ENCODE results near the gene PARP11. TPM values are rescaled to one million over a fixed set of nuclear protein-coding genes. Genes with fewer than 3 reads are reported as not detected.

Gene PARP11
- total RNA-seq, 1 experiment from 2014 or later, result 11.3 TPM

DNA sequence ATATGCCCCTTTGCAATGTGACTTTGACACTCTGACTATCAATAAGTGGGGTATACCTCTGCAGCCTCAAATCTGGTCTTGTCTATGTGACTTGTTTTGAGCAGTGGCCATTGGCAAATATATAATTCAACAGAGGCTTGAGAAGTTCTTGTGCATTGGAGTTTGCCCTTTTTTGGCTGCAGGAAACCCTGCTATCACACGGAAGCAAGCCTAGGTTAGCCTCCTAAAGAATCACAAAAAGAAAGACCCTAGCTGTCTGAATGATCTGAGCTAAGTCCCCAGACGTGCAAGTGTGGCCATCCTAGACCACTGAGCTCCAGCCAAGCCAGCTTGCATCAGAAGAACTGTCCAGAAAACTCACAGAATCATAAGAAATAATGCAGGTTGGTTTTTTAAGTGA lies 31.8 kb upstream of the PARP11 start:
- H2AFZ ChIP-seq (ENCODE audit: low read length), result no peak overlapping the region
- WGBS (ENCODE audit: extremely low coverage, insufficient read length, low lambda C conversion rate), result no CpG with 5 or more reads among the region's 2 CpGs
- peaks cover 0 to 2% (median 0%) of the 10 kb centered on the region in 3 experiments; a peak in 2 of 7 replicates for H3K36me3 Mint-ChIP-seq (ENCODE audit: insufficient read depth in 1 of 3, low read depth in 3 of 3)
- no peak overlapping the region for H2BK12ac ChIP-seq (ENCODE audit: insufficient read length, low read depth, low read length)
- no peak overlapping the region for H2BK15ac ChIP-seq (ENCODE audit: low read depth, low read length)
- no peaks in the 10 kb centered on the region for H4K20me1 ChIP-seq (ENCODE audit: control insufficient read depth, insufficient read depth, insufficient read length)
- no peak overlapping the region for H3K56ac ChIP-seq (ENCODE audit: insufficient read length, low read depth, low read length)
- H2BK20ac ChIP-seq (ENCODE audit: low read depth, low read length, poor library complexity, severe bottlenecking), result no peak overlapping the region
- no peak overlapping the region for H3K4ac ChIP-seq (ENCODE audit: low read depth, low read length)
- H2AK5ac ChIP-seq (ENCODE audit: insufficient read length, low read length), result no peak overlapping the region
- H3K23me2 ChIP-seq (ENCODE audit: insufficient read length, low read depth, low read length, poor library complexity, severe bottlenecking), result no peaks in the 10 kb centered on the region
- no peak overlapping the region for H4K91ac ChIP-seq (ENCODE audit: insufficient read length, low read depth, low read length)
- no peaks in the 10 kb centered on the region for H3K79me1 ChIP-seq (ENCODE audit: insufficient read depth, low read depth, low read length, poor library complexity, severe bottlenecking)
- no peak overlapping the region for H2BK5ac ChIP-seq (ENCODE audit: insufficient read length, low read length)
- no peak overlapping the region for H4K8ac ChIP-seq (replicated peaks; ENCODE audit: insufficient read length, low read depth, low read length)
- H3K9me3 ChIP-seq (ENCODE audit: control insufficient read depth, low read depth, low read length), result no peaks in the 10 kb centered on the region
- H3K4me1 Mint-ChIP-seq, result peaks cover 7 to 11% of the 10 kb centered on the region in 2 experiments
- H3K79me2 ChIP-seq (ENCODE audit: insufficient read depth, low read length), result no peaks in the 10 kb centered on the region
- no peak overlapping the region for H3K9ac ChIP-seq (ENCODE audit: extremely low read depth, insufficient read length, low read length)
- H3K27ac ChIP-seq (ENCODE audit: insufficient read length, low read depth, low read length), result no peak overlapping the region
- H3K27me3 ChIP-seq (ENCODE audit: insufficient read depth, low read length), result no peaks in the 10 kb centered on the region
- H3K14ac ChIP-seq (ENCODE audit: insufficient read depth, low read length), result no peak overlapping the region
- TF ChIP-seq, protein P1, sequence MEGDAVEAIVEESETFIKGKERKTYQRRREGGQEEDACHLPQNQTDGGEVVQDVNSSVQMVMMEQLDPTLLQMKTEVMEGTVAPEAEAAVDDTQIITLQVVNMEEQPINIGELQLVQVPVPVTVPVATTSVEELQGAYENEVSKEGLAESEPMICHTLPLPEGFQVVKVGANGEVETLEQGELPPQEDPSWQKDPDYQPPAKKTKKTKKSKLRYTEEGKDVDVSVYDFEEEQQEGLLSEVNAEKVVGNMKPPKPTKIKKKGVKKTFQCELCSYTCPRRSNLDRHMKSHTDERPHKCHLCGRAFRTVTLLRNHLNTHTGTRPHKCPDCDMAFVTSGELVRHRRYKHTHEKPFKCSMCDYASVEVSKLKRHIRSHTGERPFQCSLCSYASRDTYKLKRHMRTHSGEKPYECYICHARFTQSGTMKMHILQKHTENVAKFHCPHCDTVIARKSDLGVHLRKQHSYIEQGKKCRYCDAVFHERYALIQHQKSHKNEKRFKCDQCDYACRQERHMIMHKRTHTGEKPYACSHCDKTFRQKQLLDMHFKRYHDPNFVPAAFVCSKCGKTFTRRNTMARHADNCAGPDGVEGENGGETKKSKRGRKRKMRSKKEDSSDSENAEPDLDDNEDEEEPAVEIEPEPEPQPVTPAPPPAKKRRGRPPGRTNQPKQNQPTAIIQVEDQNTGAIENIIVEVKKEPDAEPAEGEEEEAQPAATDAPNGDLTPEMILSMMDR (conservative IDR thresholded peaks at IDR 0.05), result no peak
- H3K27me3 Mint-ChIP-seq (ENCODE audit: low read depth), result no peaks in the 10 kb centered on the region
- no peak overlapping the region for H3T11ph ChIP-seq (ENCODE audit: low read length)
- no peak overlapping the region for H3K4me2 ChIP-seq (ENCODE audit: insufficient read depth, insufficient read length, low read length)
- no peak overlapping the region for H2BK120ac ChIP-seq (ENCODE audit: low read depth, low read length, poor library complexity, severe bottlenecking)
- no peak overlapping the region for H3K4me3 Mint-ChIP-seq
- H3K4me1 ChIP-seq (ENCODE audit: insufficient read depth, low read length), result no peaks in the 10 kb centered on the region
- no peak overlapping the region for H3K27ac Mint-ChIP-seq
- H4K5ac ChIP-seq (ENCODE audit: insufficient read length, low read depth, low read length), result no peak overlapping the region
- peaks cover 0 to 3% of the 10 kb centered on the region in 2 experiments; a peak in 4 of 5 replicates for H3K9me3 Mint-ChIP-seq
- no peak overlapping the region for H3K18ac ChIP-seq (ENCODE audit: insufficient read length, low read depth, low read length)
- H3K23ac ChIP-seq (ENCODE audit: insufficient read length, low read depth, low read length), result no peak overlapping the region
- DNase-seq, result no peak

All from H9 (cell line).